HG02973 (cell line): Measurements from ENCODE around the gene TMEM141.
"Not testable (repeated sequence)": the region's sequence is repeated elsewhere in the genome, so short reads cannot be mapped to it uniquely, and the experiment has no call there.

Experiments
- ATAC-seq: cut with Tn5 transposase; IDR thresholded peaks from one replicate; pipeline ENCODE4 v1.9.1; 2021; ENCODE audit warnings: moderate library complexity; ENCODE audit not compliant: unreplicated experiment

TMEM141 gene

GRCh38 chr9:136773386-136774044 is 17.6 kb upstream of the TMEM141 start:
- no peak for ATAC-seq

DNA sequence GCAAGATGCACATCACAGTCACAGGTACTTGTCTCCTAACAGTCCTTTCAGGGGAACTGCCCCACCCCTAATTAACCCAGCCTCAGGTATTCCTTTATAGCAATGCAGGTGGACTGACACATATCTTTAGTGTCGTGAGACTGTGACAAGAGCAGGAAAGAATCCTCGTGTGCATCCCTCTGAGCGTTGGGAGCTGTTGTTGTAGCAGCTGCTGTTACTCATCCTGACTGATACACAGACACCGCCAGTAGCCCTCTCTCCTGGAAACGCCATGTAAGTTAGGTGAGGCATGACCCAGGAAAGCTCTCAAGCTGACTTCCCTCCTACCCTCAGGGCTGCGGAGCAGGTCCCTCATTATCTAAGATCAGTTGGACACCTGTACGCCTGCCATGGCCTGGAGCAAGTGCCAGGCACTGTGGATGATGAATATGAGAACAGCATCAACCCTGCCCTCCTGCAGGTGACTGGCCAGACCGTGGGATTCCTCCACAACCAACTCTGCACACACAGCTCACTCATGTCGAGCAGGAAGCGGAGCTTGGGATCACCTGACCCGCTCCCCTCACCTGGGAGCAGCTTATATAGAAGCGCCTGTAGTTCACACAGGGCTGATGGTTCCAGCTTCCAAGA is 16.6 kb upstream of the TMEM141 start:
- no peak for ATAC-seq

GRCh38 chr9:136775191-136775590 is 16.0 kb upstream of the TMEM141 start:
- ATAC-seq = no peak

GRCh38 chr9:136776947-136777346 is 14.2 kb upstream of the TMEM141 start:
- no peak for ATAC-seq

DNA sequence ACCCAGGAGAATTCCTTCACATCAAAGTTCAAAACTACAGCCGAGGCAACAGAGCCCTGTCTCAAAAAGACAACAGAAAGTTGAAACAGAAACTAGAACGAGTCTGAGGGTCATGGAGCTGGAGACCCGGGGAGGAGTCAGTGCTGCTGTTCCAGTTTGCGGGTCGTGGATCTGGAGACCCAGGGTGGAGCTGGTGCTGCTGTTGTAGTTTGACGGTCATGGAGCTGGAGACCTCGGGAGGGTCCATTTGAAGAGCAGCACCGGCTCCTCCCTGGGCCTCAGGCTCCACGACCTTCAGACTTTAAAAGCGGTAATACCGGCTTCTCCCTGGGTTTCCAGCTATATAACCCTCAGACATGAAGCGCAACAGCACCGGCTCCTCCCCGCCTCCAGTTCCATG is 13.8 kb upstream of the TMEM141 start:
- ATAC-seq = no peak

- ATAC-seq = no peak
Observed at GRCh38 chr9:136779808-136780207, 11.3 kb upstream of the TMEM141 start.

GRCh38 chr9:136782452-136782851 is 8.7 kb upstream of the TMEM141 start:
- ATAC-seq = no peak

DNA sequence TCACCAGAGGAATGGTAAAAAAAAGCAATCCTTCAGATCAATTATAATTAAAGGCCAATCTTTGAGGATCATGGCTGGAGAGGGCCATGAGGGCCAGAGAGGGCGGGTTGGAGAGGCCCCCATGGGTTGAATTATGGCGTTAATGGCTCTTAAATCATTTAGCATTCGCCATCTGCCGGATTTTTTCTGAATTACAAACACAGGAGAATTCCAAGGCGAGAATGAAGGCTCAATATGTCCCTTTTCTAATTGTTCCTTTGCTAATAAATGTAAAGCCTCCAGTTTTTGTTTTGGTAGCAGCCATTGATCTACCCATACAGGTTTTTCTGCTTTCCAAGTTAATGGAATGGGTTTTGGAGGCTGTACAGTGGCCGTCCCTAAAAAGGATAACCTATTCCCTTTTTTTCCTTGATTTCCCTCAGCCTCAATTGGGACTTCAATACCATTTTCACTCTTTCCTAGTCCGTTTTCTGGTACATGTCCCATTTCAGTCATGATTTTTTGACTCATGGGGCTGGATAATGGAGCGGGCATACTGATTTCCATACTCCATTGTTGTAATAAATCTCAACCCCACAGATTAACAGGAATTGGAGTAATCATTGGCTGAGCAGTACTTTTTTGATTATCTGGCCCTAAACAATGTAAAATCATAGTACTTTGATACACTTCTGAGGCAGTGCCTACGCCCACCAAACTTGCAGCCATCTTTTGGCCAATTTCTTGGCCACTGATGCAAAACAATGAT is 6.7 kb upstream of the TMEM141 start:
- no peak for ATAC-seq

DNA sequence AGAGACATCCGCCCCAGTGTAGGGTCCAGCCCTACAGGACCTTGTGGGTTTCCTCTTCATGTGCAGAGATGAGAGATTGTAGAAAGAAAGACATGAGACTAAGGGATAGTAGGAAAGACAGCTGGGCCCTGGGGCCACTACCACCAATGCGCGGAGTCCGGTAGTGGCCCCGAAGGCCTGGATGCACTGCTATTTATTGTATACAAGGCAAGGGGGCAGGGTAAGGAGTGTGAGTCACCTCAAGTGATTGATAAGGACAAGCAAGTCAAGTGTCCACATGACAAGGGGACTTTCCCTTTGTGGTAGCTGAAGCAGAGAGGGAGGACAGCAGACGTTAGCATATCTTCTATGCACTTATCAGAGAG is 6.2 kb upstream of the TMEM141 start:
- ATAC-seq = no peak

DNA sequence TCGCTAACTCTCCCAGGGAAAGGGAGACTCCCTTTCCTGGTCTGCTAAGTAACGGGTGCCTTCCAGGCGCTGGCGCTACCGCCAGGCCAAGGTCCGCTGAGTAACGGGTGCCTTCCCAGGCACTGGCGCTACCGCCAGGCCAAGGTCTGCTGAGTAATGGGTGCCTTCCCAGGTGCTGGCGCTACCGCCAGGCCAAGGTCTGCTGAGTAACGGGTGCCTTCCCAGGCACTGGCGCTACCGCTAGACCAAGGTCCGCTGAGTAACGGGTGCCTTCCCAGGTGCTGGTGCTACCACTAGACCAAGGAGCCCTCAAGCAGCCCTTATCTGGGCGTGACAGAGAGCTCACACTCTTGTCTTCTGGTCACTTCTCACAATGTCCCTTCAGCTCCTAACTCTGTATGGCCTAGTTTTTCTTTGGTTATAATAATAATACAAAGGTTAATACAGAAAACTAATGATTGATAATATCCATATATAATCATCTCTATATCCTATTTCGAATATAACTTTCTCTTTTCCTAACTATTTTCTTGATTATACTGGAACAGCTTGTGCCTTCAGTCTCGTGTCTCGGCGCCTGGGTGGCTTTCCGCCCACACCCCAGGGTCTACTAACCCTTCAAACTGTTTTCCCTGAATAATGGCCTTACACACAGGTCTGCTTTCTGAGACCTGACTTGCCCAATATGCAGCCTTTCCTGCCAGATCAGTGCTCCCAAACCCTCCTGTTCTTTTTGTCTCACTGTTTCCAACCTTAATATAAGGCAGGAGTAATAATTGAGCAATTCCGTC is 5.4 kb upstream of the TMEM141 start:
- not testable (repeated sequence) for ATAC-seq

DNA sequence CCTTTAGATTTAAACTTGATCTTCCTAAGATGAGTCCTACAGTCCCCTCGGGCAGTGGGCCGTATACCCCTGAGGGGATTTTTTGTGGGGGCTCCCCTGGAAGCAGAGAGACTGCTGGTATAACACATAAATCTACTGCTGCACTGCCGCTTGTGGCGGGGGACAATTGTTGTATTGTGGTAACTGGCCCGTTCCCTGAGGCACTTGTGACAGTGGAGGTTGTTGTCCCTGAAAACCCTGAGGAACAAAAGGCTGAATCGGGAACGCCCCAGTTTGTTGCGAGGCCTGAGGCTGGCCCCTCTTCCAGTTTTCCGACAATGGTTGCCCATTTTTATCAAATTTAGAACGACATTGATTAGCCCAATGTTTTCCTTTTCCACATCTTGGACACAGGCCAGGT is 4.7 kb upstream of the TMEM141 start:
- ATAC-seq = no peak

GRCh38 chr9:136786983-136787382 is 4.2 kb upstream of the TMEM141 start:
- ATAC-seq = not testable (repeated sequence)

DNA sequence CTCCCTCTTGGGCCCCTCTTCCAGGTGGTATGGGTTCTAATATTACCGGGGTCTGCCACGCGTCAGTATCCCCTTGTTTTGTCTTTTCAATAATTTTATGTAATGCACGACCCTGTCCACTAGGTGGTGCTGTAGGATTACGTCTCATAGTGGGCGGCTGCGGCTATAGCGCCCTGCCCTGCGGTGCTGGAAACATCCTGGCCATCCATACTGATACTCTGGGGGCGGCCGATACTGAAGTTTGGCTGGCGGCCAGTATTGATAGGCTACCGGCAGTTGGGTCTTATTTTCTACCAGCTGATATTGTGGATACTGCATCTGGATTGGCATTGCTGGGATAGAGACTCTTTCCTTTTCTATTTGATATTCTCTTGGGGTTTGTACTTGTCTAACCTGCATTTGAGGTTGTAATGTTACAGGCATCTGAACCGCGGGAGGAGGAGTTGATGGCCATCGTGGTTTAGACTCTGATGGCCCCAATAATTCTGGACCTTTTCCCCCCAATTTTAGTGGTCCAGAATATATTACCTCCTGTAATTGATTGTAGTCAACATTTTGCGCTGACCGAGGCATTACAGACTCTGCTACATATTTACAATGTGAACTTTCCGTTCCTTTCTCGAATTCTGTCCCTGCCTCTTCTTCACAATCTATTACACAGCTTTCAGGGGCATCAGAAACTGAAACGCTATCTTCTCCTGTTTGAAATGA is 3.3 kb upstream of the TMEM141 start:
- ATAC-seq = no peak

DNA sequence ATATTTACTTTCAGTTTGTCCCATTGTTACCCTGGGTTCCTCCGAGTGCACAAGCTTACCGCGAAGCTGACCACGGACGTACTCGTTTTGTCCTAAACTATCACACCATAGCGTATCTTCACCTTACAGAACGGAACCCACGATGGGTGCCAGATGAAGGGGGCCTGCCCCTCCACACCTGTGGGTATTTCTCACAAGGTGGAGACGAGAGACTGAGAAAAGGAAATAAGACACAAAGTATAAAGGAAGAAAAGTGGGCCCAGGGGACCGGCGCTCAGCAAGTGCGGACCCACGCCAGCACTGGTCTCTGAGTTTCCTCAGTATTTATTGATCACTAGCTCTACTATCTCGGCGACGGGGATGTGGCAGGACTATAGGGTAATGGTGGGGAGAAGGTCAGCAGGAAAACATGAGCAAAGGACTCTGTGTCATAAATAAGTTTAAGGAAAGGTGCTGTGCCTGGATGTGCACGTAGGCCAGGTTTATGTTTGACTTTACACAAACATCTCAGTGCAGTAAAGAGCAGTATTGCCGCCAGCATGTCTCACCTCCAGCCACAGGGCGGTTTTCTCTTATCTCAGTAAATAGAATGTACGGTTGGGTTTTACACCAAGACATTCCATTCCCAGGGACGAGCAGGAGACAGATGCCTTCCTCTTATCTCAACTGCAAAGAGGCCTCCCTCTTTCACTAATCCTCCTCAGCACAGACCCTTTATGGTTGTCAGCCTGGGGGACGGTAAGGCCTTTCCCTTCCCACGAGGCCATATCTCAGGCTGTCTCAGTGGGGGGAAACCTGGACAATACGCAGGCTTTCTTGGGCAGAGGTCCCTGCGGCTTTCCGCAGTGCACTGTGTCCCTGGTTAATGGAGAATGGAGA is 2.3 kb upstream of the TMEM141 start:
- not testable (repeated sequence) for ATAC-seq

DNA sequence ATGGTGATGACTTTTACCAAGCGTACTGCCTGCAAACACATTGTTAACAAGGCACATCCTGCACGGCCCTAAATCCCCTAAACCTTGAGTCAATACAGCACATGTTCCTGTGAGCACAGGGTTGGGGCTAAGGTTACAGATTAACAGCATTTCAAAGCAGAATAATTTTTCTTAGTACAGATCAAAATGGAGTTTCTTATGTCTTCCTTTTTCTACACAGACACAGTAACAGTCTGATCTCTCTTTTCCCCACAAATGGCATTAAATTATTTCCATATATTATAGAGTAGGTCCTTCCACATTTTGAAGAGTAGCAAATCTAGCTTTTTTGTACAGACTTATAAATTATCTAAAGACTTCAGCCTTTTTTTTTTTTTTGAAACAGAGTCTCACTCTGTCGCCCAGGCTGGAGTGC is 1.6 kb upstream of the TMEM141 start:
- ATAC-seq = no peak

DNA sequence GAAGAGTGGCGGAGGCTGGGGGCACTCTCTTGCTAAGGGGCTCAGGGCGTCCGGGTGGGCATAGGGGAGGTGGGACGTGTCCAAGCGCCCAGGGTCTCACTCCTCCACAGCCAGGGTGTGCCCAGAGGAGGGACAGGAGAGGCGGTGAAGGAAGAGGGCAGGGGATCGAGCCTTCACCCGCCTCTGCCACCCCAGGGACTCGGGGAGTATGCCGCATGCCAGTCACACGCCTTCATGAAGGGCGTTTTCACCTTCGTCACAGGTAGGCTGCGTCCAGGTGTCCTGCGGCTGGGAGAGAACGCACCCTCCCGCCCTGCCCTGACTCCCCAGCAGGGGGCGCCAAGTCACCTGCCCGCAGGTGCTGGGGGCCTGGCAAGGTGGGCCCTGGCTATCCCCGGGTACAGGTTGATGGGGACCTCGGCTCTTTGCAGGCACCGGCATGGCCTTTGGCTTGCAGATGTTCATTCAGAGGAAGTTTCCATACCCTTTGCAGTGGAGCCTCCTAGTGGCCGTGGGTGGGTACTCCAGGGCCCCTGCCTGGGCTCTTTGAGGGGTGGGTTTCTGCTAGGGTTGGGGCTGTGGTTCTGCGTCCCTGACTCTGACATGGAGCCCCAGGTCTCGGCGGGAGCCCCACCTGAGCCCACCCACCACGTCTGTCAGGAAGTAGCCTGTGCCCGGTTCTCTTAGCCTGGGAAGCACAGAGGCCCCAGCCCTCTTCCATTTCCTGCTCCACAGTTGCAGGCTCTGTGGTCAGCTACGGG is 552 bp downstream of the TMEM141 start:
- ATAC-seq = peak; percentile 3

DNA sequence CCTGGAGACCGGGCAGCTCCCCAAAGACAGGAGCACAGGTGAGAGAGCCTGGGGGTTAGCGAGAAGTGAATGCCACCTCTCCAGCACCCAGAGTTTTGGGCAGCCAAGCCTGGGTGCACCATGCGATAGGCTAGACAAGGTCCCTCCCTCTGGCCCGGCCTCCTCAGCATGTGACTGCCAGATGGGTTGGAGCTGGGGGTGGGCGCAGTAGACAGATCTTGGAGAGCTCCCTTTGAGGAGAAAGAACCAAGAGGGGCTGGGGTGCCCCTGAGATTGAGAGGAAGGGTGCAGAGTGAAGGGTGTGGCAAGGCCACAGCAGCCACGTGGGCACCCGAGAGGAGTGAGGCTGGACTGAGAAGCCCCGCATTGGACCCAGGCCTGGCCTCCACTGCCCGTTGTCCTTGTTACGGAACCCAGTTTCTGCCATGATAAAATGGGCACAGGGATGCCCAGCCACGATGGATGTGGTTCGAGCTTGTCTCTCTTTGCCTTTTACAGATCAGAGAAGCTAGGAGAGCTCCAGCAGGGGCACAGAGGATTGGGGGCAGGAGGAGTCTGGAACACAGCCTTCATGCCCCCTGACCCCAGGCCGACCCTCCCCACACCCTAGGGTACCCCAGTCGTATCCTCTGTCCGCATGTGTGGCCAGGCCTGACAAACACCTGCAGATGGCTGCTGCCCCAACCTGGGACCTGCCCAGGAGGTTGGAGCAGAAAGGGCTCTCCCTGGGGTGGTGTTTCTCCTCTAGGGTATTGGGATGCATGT is 1.4 kb downstream of the TMEM141 start:
- ATAC-seq = no peak
